Mesendoderm (in vitro differentiated cells): ENCODE measurements around the gene TFDP1.

ENCODE experiments used
- DNase-seq: peaks from one replicate; pipeline ENCODE4 v3.0.0; 2013
- H2AK5ac ChIP-seq: 2 replicates; pipeline ENCODE4 v1.6.1; 2013; ENCODE audit warnings: low read length, inconsistent platforms
- H2BK120ac ChIP-seq: 2 replicates; pipeline ENCODE4 v1.6.1; 2013; ENCODE audit warnings: low read depth, mild to moderate bottlenecking, low read length, moderate library complexity, mixed read lengths
- H2BK15ac ChIP-seq: replicated peaks from 2 replicates; pipeline ENCODE4 v1.6.1; 2013; ENCODE audit warnings: low read depth, mild to moderate bottlenecking, moderate library complexity
- H2BK5ac ChIP-seq: 2 replicates; pipeline ENCODE4 v1.6.1; 2013; ENCODE audit warnings: low read length, inconsistent platforms
- H3K18ac ChIP-seq: 2 replicates; pipeline ENCODE4 v1.6.1; 2013; ENCODE audit warnings: mild to moderate bottlenecking, low read length, mixed read lengths
- H3K23ac ChIP-seq: one replicate; pipeline ENCODE4 v1.6.1; 2013; ENCODE audit warnings: low read length
- H3K27ac ChIP-seq: 2 replicates; pipeline ENCODE4 v1.5.1; 2013; ENCODE audit warnings: low read depth, mild to moderate bottlenecking, inconsistent platforms, low read length, moderate library complexity
- H3K27me3 ChIP-seq: 2 replicates; pipeline ENCODE4 v1.6.1; 2013; ENCODE audit warnings: low read length, control low read depth, mild to moderate bottlenecking, inconsistent platforms; ENCODE audit not compliant: insufficient read depth, poor library complexity
- H3K36me3 ChIP-seq: 2 replicates; pipeline ENCODE4 v1.6.1; 2013; ENCODE audit warnings: low read length, inconsistent platforms; ENCODE audit not compliant: control insufficient read depth, insufficient read depth
- H3K4ac ChIP-seq: one replicate; pipeline ENCODE4 v1.6.1; 2013; ENCODE audit warnings: low read depth, mild to moderate bottlenecking, low read length, moderate library complexity
- H3K4me1 ChIP-seq: 2 replicates; pipeline ENCODE4 v1.6.1; 2013; ENCODE audit warnings: low read depth, low read length, inconsistent platforms; ENCODE audit not compliant: control insufficient read depth
- H3K4me2 ChIP-seq: 2 replicates; pipeline ENCODE4 v1.6.1; 2013; ENCODE audit warnings: low read length
- H3K4me3 ChIP-seq: 2 replicates; pipeline ENCODE4 v1.5.1; 2013; ENCODE audit warnings: mild to moderate bottlenecking, low read length
- H3K56ac ChIP-seq: one replicate; pipeline ENCODE4 v1.6.1; 2013; ENCODE audit warnings: low read length
- H3K79me1 ChIP-seq: 2 replicates; pipeline ENCODE4 v1.6.1; 2013; ENCODE audit warnings: low read length, inconsistent platforms
- H3K79me2 ChIP-seq: 2 replicates; pipeline ENCODE4 v1.6.1; 2013; ENCODE audit warnings: mild to moderate bottlenecking, low read length; ENCODE audit not compliant: control insufficient read depth, insufficient read depth
- H3K9ac ChIP-seq: 2 replicates; pipeline ENCODE4 v1.6.1; 2013; ENCODE audit warnings: low read length, inconsistent platforms
- H4K5ac ChIP-seq: one replicate; pipeline ENCODE4 v1.6.1; 2013; ENCODE audit warnings: low read length
- H4K8ac ChIP-seq: one replicate; pipeline ENCODE4 v1.6.1; 2013; ENCODE audit warnings: low read depth, mild to moderate bottlenecking, control low read depth, low read length, moderate library complexity
- WGBS: extraction: QIAGEN DNeasy Blood & Tissue Kit; methylation state at CpG from one replicate; pipeline ENCODE4 v1.1.7; 2013; ENCODE audit warnings: low lambda C conversion rate, missing lambda C conversion rate; ENCODE audit not compliant: insufficient coverage; ENCODE audit errors: extremely low coverage; 5-methylcytosine and 5-hydroxymethylcytosine counted together

Gene TFDP1

GRCh38 chr13:113557013-113557412 lies 27.5 kb upstream of the TFDP1 start:
- no peaks in the 10 kb centered on the region for H3K79me2 ChIP-seq
- no peak overlapping the region for H3K9ac ChIP-seq
- H2BK15ac ChIP-seq = no peak overlapping the region
- no peaks in the 10 kb centered on the region for H3K79me1 ChIP-seq
- H3K23ac ChIP-seq = peak overlapping the region; percentile 37
- no peak overlapping the region for H3K4me2 ChIP-seq
- no peaks in the 10 kb centered on the region for H3K4me1 ChIP-seq
- H4K5ac ChIP-seq = no peak overlapping the region
- no peaks in the 10 kb centered on the region for H3K27me3 ChIP-seq
- H4K8ac ChIP-seq = no peak overlapping the region
- H3K56ac ChIP-seq = no peak overlapping the region
- H2BK120ac ChIP-seq = no peak overlapping the region
- no peak overlapping the region for H3K4ac ChIP-seq
- no peak for DNase-seq
- H3K18ac ChIP-seq = no peak overlapping the region
- no peak overlapping the region for H3K4me3 ChIP-seq
- no peak overlapping the region for H2AK5ac ChIP-seq
- H3K36me3 ChIP-seq = no peaks in the 10 kb centered on the region
- no CpG with 5 or more reads among the region's 5 CpGs for WGBS
- no peak overlapping the region for H2BK5ac ChIP-seq
- H3K27ac ChIP-seq = peak overlapping the region; percentile 20

GRCh38 chr13:113558461-113558860 lies 26.1 kb upstream of the TFDP1 start:
- Histone ChIP-seq H3K18ac (no peak overlapping the region), H4K5ac (no peak overlapping the region), H3K23ac (no peak overlapping the region), H2AK5ac (no peak overlapping the region), H3K4me1 (no peaks in the 10 kb centered on the region), H3K79me1 (no peaks in the 10 kb centered on the region), H3K4me3 (no peak overlapping the region), H2BK15ac (no peak overlapping the region), H3K27ac (no peak overlapping the region), H2BK5ac (no peak overlapping the region), H3K36me3 (no peaks in the 10 kb centered on the region), H4K8ac (no peak overlapping the region), H2BK120ac (no peak overlapping the region), H3K56ac (no peak overlapping the region), H3K9ac (no peak overlapping the region), H3K79me2 (no peaks in the 10 kb centered on the region), H3K27me3 (no peaks in the 10 kb centered on the region), H3K4me2 (no peak overlapping the region), H3K4ac (no peak overlapping the region)
- no peak for DNase-seq
- WGBS = no CpG with 5 or more reads among the region's 6 CpGs

- no peak for DNase-seq
- H2BK15ac ChIP-seq = no peak overlapping the region
- no peaks in the 10 kb centered on the region for H3K27me3 ChIP-seq
- H3K4me2 ChIP-seq = no peak overlapping the region
- H3K18ac ChIP-seq = no peak overlapping the region
- no peak overlapping the region for H3K23ac ChIP-seq
- no peaks in the 10 kb centered on the region for H3K36me3 ChIP-seq
- no peaks in the 10 kb centered on the region for H3K4me1 ChIP-seq
- H4K5ac ChIP-seq = no peak overlapping the region
- no peak overlapping the region for H3K4ac ChIP-seq
- H3K79me1 ChIP-seq = no peaks in the 10 kb centered on the region
- H2BK120ac ChIP-seq = no peak overlapping the region
- no CpG with 5 or more reads among the region's 7 CpGs for WGBS
- H2BK5ac ChIP-seq = no peak overlapping the region
- H4K8ac ChIP-seq = no peak overlapping the region
- no peaks in the 10 kb centered on the region for H3K79me2 ChIP-seq
- H3K9ac ChIP-seq = no peak overlapping the region
- no peak overlapping the region for H3K56ac ChIP-seq
- H3K27ac ChIP-seq = no peak overlapping the region
- no peak overlapping the region for H2AK5ac ChIP-seq
- H3K4me3 ChIP-seq = no peak overlapping the region
Observed at GRCh38 chr13:113559061-113559460, 25.5 kb upstream of the TFDP1 start.

- Histone ChIP-seq H3K4me2 (no peak overlapping the region), H3K18ac (no peak overlapping the region), H2BK5ac (no peak overlapping the region), H3K4me1 (no peaks in the 10 kb centered on the region), H3K27ac (no peak overlapping the region), H4K8ac (no peak overlapping the region), H3K23ac (no peak overlapping the region), H3K79me2 (no peaks in the 10 kb centered on the region), H3K56ac (no peak overlapping the region), H2BK15ac (no peak overlapping the region), H3K9ac (no peak overlapping the region), H3K27me3 (no peaks in the 10 kb centered on the region), H3K4me3 (no peak overlapping the region), H3K79me1 (no peaks in the 10 kb centered on the region), H4K5ac (no peak overlapping the region), H2AK5ac (no peak overlapping the region), H3K4ac (no peak overlapping the region), H2BK120ac (no peak overlapping the region), H3K36me3 (no peaks in the 10 kb centered on the region)
- no peak for DNase-seq
- WGBS = no CpG with 5 or more reads among the region's 56 CpGs
Observed at GRCh38 chr13:113559901-113560644, 24.5 kb upstream of the TFDP1 start.

- no peak overlapping the region for H3K27ac ChIP-seq
- H3K79me1 ChIP-seq = no peaks in the 10 kb centered on the region
- DNase-seq = no peak
- no CpG with 5 or more reads among the region's 18 CpGs for WGBS
- H3K27me3 ChIP-seq = no peaks in the 10 kb centered on the region
- H3K23ac ChIP-seq = no peak overlapping the region
- H2BK120ac ChIP-seq = no peak overlapping the region
- no peak overlapping the region for H3K18ac ChIP-seq
- no peak overlapping the region for H2BK5ac ChIP-seq
- no peak overlapping the region for H2BK15ac ChIP-seq
- no peak overlapping the region for H3K56ac ChIP-seq
- no peak overlapping the region for H3K4ac ChIP-seq
- H2AK5ac ChIP-seq = no peak overlapping the region
- no peak overlapping the region for H3K4me3 ChIP-seq
- no peak overlapping the region for H3K4me2 ChIP-seq
- no peaks in the 10 kb centered on the region for H3K36me3 ChIP-seq
- no peaks in the 10 kb centered on the region for H3K4me1 ChIP-seq
- H4K8ac ChIP-seq = no peak overlapping the region
- H3K9ac ChIP-seq = no peak overlapping the region
- no peak overlapping the region for H4K5ac ChIP-seq
- H3K79me2 ChIP-seq = no peaks in the 10 kb centered on the region
Observed at GRCh38 chr13:113560645-113561416, 23.7 kb upstream of the TFDP1 start.
